CD4-positive, alpha-beta T cell treated with Interferon gamma for 1 hour (primary cell): ENCODE results near the gene PRM1.

Experiments used
- DNase-seq: peaks from one replicate; pipeline ENCODE4 v3.0.0-alpha.2; 2020

Gene PRM1

DNA sequence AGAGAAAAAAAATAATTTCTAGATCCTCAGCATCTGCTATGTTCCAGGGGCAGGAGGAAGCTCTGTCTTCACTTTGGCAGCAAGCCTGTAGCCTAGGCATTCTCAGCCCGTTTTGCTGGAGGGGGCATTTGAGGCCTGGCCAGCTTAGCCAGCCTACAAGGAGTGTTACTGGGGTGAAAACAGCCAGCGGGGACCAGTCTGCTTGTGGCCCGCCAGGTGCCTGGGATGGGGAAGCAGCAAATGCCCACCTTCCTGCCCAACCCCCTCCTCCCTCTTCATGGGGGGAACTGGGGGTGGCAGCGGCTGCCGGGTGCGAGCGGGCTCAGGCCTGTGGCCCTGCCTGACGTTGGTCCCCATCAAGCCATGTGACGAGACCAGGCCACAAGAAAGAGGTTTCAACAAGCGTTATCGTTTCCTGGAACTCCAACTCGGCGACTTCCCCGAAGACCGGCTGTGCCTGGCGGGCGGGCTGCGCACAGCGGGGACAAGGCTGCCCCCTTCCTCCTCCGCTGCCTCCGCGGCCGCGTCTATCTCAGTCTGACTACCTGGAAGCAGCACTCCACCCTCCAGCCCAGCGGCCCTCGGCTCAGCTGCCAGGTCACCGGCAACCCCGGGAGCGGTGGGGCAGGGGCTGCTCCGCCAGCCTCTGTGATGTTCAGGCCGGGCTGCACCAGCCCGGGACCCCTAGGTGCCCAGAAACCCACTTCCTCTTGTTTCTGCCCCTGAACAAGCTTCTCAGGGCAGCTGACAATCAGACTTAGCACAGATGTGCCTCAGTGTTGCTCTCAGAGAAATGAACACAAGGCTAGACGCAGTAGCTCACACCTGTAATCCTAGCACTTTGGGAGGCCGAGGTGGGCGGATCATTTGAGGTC is 48.0 kb downstream of the PRM1 start:
- peak; percentile 92 for DNase-seq

DNA sequence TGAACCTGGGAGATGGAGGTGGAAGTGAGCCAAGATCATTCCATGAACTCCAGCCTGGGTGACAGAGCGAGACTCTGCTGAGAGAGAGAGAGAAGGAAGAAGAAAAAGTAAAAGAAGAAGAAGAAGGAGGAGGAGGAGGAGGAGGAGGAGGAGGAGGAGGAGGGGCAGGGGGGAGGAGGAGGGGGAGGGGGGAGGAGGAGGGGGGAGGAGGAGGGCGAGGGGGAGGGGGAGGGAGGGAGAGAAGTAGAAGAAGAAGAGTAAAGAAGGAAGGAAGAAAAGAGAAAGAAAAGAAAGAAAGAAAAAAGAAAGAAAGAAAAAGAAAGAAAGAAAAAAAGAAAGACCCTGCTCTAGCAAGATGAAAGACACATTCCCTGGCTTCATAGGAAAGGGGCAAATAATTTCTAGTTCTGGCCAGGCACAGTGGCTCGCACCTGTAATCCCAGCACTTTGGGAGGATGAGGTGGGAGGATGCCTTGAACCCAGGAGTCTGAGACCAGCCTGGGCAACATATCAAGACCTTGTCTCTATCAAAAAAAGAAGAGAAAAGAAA is 48.8 kb downstream of the PRM1 start:
- DNase-seq: no peak

DNA sequence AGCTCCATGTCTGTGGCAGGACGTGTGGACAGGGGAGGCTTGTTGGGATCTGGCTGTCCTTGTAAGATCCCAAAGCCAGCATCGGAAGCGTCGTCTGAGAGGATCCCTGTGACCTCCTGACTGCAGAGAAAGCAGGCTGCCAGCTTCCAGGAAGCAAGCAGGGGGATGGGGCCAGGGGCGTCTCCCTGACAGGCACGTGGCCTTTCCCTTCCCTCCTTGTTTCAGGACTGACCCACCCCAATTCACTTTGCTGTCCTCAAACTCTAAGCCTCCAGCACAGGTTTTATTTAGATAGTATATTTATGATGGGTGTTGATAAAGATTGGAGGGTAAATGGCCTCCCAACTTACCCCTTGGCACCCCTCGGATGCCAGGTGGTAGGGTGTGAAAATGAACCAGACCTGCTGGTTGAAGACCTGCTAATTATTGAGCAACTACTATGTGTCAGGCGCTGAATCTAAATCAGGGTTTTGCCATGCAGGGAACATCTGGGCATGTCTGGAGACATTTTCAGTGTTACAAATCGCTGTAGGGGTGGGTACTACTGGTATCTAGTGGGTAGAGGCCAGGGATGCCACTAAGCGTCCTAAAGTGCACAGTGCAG is 49.7 kb downstream of the PRM1 start:
- no peak for DNase-seq
